SKM-1 (cell line): Measurements from ENCODE around the gene TRIM33.
"Not testable (repeated sequence)": the region's sequence is repeated elsewhere in the genome, so short reads cannot be mapped to it uniquely, and the experiment has no call there.

Experiments used
- DNase-seq: peaks from one replicate; lab custom pipeline; 2025; ENCODE audit not compliant: unreplicated experiment; lab: John Stamatoyannopoulos, UW

Gene TRIM33

DNA sequence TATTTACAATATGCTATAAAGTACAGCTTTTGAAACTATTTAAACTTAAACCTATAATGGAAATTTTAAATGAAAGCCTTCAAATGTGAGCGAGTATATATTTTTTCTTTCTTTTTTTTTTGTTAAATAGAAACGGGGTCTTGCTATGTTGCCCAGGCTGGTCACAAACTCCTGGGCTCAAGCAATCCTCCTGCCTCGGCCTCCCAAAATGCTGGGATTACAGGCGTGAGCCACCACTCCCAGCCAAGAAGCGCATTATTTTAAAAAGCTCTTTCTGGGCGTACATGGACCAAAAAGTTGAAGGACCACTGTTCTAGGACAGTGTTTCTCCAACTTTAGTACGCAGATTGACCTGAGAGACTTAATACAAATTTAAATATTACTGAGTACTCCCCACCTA is 87.5 kb downstream of the TRIM33 start:
- DNase-seq: no peak

DNA sequence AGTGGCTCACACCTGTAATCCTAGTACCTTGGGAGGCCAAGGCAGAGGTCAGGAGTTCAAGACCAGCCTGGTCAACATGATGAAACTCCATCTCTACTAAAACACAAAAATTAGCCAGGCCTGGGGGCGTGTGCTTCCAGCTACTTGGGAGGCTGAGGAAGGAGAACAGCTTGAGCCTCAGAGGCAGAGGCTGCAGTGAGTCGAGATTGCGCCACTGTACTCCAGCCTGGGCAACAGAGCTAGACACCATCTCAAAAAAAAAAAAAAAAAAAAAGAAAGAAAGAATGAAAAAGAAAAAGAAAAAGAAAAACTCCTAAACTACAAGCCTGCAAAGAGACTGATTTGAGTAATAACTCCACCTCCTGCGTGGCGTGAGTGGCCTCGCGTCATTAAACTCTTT is 92.1 kb downstream of the TRIM33 start:
- DNase-seq: not testable (repeated sequence)

DNA sequence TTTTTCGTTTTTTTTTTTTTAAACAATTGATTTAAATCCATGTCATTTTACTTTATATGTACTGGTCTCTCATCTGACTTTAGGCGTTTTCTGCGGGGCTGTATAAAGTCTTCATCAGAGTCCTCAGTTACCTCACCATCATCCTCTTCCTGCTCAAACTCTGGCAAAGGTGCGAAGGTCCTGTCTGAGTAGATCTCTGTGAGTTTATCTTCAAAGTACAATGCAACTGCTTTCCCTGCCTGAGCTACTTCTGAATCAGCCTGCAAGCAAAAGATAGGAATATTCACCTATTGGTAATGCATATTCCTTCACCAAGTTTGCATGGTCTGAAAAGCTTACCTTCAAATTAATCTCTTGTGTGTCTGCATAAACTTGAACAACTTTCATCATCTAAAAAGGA is 113.4 kb downstream of the TRIM33 start:
- no peak for DNase-seq

DNA sequence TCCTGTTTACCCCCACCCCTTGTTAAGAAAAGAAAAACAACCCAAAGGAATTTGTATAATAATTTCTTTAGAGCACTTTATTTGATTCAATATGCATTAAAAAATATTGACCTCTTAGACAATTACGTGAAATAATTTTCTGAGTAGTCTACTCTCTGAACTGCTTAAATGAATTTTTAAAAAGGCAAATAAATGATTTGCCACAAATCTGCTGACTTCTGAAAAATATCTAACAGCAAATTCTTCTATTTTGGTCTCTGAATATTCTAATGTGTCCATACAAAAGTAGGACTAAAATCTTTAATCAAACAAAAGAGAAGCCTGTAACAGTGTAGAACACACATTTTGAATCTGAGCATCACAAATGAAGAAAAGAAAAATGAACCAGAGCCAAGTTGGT is 115.1 kb downstream of the TRIM33 start:
- DNase-seq: no peak

DNA sequence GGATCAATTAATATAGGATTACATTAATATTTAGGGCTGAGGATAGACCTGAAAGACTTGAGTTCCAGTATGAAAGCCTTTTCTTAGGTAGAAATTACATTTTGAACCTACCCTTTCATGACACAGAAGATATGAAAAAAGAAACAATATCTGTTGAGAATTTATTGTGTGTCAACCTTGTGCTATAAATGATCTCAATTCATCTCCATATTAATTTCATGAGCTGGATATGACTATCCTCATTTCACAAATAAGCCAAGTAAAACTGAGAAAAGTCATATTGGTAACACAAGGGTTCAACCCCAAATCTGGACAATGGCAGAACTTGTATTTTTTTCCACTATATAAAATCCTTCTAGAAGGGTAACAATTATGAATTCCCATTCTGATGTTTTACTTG is 120.0 kb downstream of the TRIM33 start:
- no peak for DNase-seq

DNA sequence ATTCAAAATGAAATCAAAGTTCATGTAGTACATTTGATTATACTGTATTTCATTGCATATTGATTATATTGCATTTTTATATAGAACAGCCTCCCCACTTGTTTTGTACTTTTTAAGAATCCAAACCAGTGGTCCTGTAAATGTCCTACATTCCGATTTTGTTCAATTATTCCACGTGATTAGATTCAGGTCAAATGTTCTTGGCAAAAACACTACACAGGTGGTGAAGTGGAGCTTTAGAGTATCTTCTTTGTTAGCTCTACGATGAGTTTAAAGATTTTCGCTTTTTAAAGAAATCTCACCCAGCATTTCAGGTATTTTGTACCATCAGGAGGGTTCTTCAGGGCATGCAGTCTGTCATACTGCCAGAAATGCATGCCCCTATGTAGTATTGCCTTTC is 120.6 kb downstream of the TRIM33 start:
- no peak for DNase-seq

DNA sequence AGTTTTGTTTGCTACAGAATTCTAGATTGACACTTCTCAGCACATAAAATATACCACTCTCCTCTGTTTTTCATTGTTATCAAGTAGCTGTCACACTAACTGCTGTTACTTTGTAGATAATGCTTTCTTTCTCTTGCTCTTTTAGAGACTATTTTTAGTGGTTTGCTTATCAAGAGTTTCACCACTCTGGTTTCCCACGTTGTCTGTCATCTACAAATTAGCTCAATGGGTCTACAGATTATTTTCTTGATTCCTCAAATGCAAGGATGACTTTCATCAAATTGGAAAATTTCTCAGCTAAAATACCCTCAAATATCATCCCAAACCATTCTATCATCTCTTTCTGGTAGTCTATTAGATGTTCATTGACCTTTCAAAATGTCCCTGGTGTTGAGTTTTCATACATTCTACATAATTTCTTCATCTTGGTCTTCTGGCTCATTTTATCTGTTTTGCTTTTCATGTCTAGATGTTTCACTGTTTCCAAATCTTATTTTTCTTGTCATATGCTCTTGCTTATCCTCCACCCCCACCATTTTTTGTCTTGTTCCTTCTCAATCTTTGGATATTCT is 122.5 kb downstream of the TRIM33 start:
- no peak for DNase-seq

DNA sequence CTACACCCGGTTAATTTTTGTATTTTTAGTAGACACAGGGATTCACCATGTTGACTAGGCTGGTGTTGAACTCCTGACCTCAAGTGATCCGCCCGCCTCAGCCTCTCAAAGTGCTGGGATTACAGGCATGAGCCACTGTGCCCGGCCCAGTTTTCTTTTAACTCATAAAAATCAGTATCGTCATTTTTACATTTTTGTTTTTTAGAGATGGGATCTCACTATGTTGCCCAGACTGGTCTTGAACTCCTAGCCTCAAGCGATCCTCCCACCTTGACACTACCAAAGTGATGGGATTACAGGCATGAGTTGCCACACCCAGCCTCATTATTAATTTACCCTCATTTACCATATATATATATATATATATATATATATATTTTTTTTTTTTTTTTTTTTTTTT is 123.4 kb downstream of the TRIM33 start:
- not testable (repeated sequence) for DNase-seq

DNA sequence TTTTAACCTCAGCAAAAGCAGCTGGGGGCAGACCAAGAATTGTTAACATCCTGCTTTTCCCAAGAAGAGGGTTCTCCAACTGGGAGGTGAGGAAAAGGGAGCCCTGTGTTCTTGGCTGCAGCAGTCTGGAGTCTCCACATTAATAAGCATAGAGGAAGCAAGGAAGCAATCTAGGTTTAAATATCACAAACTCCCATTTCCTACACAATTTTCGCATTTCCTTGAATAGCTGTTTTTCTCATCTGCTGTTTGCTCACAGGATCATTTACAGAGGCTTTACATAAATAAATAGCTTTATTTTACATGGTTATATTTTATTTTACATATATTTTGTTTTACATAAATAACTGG is 124.0 kb downstream of the TRIM33 start:
- no peak for DNase-seq

DNA sequence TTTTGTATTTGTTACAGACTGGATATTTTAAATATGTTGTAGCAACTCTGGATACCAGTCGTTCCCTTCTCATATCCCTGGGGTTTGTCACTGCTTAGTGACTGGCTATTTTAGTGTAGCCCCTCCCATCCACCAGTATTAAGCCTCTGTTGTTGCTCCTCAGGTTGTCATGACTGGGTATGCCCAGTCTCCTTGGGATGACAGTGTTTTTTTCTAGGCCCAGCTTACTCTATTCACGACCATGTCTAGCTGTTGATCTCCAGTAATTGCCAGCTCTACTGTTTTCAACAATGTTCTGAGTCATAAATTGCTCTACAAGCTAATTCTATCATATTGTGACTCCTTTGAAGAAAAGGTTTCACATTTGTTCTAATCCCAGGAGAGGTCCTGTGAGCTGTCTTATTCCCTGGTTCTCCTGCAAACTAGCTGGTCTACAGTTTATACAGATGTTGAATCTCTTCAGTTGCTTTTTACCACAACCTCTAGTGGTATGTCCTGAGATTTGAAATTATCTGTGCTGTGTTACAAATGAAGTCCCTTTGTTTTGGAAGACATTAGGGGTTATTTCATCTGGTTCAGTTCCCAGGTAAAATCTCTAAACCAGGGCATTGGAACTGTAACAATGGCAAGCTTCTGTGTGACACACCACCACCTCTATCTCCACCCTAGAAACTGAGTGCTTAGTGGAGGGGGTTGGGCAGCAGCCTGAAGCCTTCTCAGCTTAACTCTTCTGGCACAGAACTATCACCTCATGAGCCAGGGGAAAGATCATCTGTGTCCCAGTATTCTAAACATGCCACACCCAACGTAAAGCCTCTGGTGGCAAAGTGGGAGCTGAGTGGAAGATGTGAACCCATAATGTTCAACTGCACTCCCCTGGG is 124.6 kb downstream of the TRIM33 start:
- no peak for DNase-seq

DNA sequence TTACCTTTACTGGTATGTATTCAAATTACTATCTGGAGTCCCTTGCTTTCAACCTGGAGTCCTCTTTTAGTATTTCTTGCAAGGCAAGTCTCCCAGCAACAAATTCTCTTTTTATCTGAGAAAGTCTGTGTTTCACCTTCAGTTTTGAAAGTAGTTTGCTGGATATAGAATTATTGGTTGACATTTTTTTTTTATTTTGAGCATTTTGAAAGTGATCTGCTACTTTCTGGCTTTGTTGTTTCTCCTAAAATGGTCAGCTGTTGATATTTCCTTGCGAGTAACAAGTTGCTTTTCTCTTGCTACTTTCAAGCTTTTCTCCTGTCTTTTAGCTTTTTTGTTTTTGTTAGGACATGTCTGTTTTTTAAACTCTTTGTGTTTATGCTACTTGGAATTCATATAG is 126.1 kb downstream of the TRIM33 start:
- DNase-seq: no peak

DNA sequence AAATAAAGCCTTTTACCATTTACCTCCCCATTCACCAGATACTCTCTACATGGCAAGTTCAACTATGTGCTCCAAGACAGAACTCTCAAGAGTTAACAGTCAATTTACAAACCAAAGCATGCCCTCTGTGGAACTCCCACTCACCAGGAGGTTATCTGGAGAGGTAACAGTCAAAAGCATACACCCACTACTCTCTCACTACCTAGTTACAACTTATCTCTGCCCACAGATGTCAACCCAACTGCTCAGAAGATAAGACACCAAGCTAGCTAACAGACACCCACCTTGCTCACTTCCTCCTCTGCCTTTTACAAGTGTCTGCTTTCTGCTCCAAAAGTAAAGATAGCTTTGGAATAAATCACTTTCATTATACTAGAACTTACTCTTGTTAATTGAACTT is 131.0 kb downstream of the TRIM33 start:
- no peak for DNase-seq

DNA sequence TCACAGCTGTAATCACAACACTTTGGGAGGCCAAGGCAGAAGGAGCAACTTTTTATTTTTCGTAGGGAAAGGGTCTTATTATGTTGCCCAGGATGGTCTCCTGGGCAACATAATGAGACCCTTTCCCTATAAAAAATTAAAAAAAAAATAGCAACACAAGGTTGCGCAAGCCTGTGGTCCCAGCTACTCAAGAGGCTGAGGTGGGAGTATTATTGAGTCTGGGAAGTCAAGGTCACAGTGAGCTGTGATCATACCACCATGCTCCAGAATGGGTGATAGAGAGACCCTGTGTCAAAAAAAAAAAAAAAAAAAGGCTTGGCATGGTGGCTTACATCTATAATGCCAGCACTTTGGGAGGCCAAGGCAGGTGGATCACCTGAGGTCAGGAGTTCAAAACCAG is 131.6 kb downstream of the TRIM33 start:
- DNase-seq: no peak

DNA sequence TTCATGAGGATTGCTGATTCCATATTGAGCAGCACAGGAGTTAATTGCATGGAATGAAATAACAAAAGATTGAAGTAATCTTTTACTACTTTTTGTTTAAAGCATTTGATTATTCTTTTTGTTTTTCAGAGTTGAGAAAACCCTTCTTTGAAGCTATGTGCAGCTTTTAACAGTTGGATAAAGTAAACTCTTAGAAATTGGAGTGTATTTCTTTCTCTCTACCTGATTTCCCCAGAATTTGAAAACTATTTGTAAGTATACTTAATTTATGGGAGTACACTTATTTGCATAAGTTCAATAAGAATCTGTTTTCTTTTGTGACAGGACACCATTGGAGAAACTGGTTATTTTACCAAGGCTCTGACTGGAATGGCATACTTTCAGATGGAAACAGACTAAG is 133.6 kb downstream of the TRIM33 start:
- no peak for DNase-seq

DNA sequence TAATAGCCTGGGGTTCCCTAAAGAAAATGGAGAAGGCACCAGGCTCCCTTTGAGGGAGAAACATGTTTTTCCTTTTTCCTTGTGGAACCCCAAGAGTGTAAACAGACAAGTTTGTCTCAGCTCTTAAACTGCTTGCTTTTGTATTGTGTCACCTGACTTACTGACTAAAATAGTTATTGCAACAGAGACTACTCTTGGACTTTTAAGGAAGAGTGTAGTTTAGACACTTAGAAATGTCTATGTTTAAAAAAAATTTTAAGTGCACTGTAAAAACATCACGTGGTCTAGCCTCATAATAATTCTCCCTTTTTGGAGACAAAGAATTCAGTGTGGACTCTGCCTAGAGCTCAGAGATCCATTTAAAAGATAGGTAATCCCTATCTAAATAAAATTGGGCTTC is 141.1 kb downstream of the TRIM33 start:
- no peak for DNase-seq

DNA sequence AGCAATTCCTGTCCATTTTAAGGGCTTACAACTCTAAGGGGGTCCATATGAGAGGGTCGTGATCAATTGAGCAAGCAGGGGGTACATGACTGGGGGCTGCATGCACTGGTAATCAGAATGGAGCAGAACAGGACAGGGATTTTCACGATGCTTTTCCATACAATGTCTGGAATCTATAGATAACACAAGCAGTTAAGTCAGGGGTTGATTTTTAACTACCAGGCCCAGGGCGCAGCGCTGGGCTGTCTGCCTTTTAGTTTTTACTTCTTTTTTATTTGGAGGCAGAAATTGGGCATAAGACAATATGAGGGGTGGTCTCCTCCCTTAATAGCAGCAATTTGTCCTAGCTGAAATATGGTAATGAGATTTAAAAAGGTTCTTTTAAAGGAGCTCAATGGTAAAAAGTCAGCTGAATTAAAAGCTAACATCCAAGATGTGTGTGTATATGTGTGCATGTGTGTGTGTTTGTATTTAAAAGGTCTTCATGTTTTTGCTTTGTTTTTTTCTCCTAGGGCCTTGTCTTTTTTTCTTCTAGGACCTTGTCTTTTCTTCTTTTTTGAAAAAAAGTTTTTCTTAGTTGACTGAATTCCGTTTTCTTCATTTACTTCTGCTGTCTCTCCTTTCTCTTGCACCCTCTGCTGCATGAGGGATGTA is 141.6 kb downstream of the TRIM33 start:
- not testable (repeated sequence) for DNase-seq

DNA sequence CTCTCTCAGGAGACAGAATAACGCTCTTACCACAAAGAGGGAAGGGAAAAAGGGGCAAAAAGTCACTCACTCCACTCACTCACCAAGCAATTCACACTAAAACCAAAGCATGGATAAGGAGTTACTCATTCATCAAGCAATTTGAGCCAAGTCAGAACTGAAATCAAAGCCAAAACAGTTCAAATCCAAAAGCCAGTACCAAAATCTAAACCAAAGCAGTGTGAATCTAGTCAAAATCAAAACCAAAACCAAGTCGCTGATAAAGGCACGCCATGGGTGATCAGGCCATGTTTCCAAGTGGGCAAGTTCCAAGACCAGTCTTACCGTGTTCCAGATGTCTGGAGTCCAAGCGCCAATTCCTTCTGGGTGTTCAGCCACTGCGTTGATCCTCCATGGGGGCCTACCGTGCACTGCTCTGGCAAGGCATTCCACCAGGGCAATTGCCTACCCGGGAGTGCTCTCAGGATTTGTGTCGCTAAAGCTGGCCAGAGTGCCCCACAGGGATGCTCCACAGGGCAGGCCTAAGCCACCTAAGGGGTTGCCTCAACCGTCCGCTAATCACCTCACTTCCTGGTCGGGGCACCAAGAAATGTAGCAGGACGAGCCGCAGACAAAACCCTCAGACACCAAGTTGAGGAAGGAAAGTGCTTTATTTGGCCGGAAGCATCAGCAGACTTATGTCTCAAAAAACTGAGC is 142.3 kb downstream of the TRIM33 start:
- DNase-seq: no peak

DNA sequence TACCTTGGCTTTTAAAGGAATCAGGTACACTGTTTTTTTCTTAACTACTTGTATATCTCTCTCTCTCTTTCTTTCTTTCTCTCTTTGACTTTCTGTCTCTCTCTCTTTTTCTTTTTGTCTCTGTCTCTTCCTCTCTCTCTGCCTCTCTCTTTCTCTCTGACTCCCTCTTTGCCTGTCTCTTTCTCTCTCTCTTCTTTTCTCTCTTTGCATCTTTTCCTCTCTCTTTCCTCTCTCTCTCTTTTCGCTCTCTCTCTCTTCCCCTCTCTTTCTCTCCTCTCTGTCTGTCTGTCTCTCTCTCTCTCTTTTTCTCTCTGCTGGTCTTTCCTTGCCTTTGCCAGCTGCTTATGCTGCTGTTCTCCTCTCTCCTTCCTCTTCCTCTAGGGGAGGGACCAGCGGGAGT is 143.2 kb downstream of the TRIM33 start:
- DNase-seq: no peak

DNA sequence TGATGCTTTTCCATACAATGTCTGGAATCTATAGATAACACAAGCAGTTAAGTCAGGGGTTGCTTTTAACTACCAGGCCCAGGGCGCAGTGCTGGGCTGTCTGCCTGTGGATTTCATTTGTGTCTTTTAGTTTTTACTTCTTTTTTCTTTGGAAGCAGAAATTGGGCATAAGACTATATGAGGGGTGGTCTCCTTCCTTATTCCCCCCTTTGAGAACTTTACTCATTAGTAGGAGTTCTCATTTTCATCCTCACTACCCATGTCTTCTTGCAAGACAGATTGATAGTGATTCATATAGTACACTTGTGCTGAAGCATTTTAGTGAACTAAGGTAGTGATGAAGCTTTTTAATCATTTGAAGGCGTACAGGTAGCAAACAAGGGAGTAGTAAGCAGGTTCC is 147.8 kb downstream of the TRIM33 start:
- DNase-seq: not testable (repeated sequence)

DNA sequence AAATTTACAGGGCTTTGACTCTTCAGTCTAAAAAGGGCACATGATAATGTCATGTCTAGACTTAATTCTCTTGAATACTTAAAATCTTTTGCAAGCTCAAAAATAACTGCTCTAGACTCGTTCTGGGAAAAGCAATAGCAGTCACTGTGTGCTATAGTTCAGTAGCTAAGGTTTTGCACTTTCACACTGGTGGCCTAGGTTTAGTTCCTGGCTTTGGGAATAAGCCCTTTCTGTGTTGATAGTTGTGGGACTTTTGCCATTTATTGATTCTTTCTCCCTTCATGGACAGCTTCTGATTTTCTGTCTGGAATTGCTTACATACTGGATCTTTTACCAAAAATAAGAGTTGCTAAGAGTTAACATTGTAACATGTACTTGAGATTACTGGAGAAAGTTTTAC is 151.2 kb downstream of the TRIM33 start:
- no peak for DNase-seq

DNA sequence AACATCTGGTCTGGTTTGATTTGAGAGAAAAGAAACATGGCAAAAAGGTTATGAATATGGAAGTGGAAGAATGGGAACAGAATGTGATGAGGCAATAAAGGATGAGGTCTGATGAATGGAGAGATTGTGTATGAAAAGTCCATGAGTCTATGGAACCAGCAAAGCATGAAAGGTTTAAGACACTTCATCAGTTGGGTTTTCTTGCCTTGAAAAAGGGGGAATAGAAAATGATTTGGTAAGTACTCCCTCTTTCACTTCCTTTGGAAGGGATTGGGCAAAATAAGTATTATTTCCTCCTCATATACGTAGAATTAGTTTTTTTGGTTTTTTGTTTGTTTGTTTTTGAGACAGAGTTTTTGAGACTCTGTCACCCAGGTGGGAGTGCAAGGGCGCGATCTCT is 155.8 kb downstream of the TRIM33 start:
- no peak for DNase-seq

DNA sequence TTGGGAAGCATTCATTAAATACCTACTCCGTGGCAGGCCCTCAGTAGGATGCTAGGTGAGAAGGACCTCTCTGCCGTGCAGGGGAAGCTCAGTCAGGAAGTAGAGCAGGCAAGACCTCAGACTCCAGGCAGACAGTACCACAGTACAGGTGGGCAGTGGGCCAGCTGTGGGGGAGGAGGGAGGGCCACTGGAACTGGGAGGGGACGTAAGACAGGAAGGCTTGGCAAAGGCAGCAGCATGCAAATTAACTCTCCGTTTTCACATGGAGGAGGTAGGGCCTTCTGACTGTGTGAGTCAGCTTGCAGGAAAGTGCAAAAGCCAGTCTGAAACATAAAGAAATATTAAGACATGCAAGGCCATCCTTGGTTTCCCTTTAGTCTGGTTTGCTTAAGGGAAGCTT is 157.7 kb downstream of the TRIM33 start:
- DNase-seq: no peak
